Measurements from ENCODE around the gene RIPOR2.

GRCh38 chr6:24947636-24948035 lies 11.9 kb upstream of the RIPOR2 start:
- TF ChIP-seq CTCF (IDR thresholded peaks at IDR 0.05; ENCODE audit: low read depth, low read length) = no peak
- TF ChIP-seq POLR2A (IDR thresholded peaks at IDR 0.05; ENCODE audit: extremely low read depth, insufficient read length) = no peak
